HepG2 (cell line): Measurements from ENCODE around the gene ATP6V1F. TPM values are rescaled to one million over a fixed set of nuclear protein-coding genes. Genes with fewer than 3 reads are reported as not detected.

Experiments
- ATF7-NPFF ChIP-seq: sonication (generic); formaldehyde crosslinking; IDR thresholded peaks from 2 replicates; pipeline ENCODE4 v1.8.1; 2023; ENCODE audit warnings: mild to moderate bottlenecking, low read depth, missing genetic modification reagents, moderate library complexity
- CHD4 ChIP-seq: fragments of 200-600 bp; sonication (generic); IDR thresholded peaks from 2 replicates; pipeline ENCODE4 v1.7.0; 2017; ENCODE audit warnings: mild to moderate bottlenecking, low read length, borderline replicate concordance
- MAX ChIP-seq: IDR thresholded peaks from 2 replicates; pipeline ENCODE4 v1.6.1; 2012; ENCODE audit warnings: inconsistent platforms
- REPIN1 ChIP-seq: sonication (generic); formaldehyde crosslinking; IDR thresholded peaks from 2 replicates; pipeline ENCODE4 v1.8.0; 2022; ENCODE audit warnings: missing genetic modification reagents, low read depth, mild to moderate bottlenecking, borderline replicate concordance
- SALL2 ChIP-seq: sonication (generic); formaldehyde crosslinking; IDR thresholded peaks from 2 replicates; pipeline ENCODE4 v1.8.1; 2023; ENCODE audit warnings: mild to moderate bottlenecking, missing genetic modification reagents, inconsistent platforms
- SOX5 ChIP-seq: IDR thresholded peaks from 2 replicates; pipeline ENCODE4 v1.6.1; 2016; ENCODE audit warnings: borderline replicate concordance
- XRCC5 ChIP-seq: fragments of 200-400 bp; formaldehyde crosslinking; optimal IDR thresholded peaks from 2 replicates; pipeline ENCODE3; 2017; ENCODE audit warnings: mild to moderate bottlenecking, low read length
- ZBTB21 ChIP-seq: sonication (generic); formaldehyde crosslinking; IDR thresholded peaks from 2 replicates; pipeline ENCODE4 v1.4.0; 2020; ENCODE audit warnings: missing genetic modification reagents
- ZFP82 ChIP-seq: sonication (generic); formaldehyde crosslinking; IDR thresholded peaks from 2 replicates; pipeline ENCODE4 v1.5.1; 2020; ENCODE audit warnings: mild to moderate bottlenecking, missing genetic modification reagents, borderline replicate concordance
- ZKSCAN8 ChIP-seq: IDR thresholded peaks from 2 replicates; pipeline ENCODE4 v1.6.1; 2016; ENCODE audit warnings: borderline replicate concordance, missing genetic modification reagents, missing compliant biosample characterization
- ZNF350 ChIP-seq: sonication (generic); formaldehyde crosslinking; IDR thresholded peaks from 2 replicates; pipeline ENCODE4 v1.4.0; 2020; ENCODE audit warnings: mild to moderate bottlenecking, low read depth, missing genetic modification reagents, borderline replicate concordance
- ZNF407 ChIP-seq: sonication (generic); formaldehyde crosslinking; IDR thresholded peaks from one replicate; pipeline ENCODE4 v1.5.1; 2020; ENCODE audit warnings: mild to moderate bottlenecking, missing genetic modification reagents; ENCODE audit errors: not compliant biosample characterization
- ZNF512 ChIP-seq: sonication (generic); formaldehyde crosslinking; IDR thresholded peaks from 2 replicates; pipeline ENCODE4 v1.4.0; 2020; ENCODE audit warnings: mild to moderate bottlenecking, missing genetic modification reagents
- polyA plus RNA-seq, 8 experiments: library from polyadenylated mRNA; depleted of rRNA in 3 of 8; stranded (reverse) in 7 of 8; unstranded in 1 of 8; fragments of >200 nt; fragmentation: Illumina TruSeq in 4 of 8; extraction: Trizol in 4 of 8; gene quantifications; 2 replicates each; pipeline versions ENCODE4 v1.2.1 to v1.2.3, GENCODE V29; 2011 to 2016; ENCODE audit warnings: low read depth in 4 of 8, missing spikeins in 1 of 8, mixed read lengths in 1 of 8; ENCODE audit not compliant: insufficient read depth in 1 of 8
- total RNA-seq, 5 experiments: library from RNA; depleted of rRNA; stranded (reverse); fragments of >200 nt; fragmentation: Illumina TruSeq; extraction: Trizol; gene quantifications; 2 replicates each; pipeline ENCODE4 v1.2.3, GENCODE V29; 2016; ENCODE audit warnings: low read depth in 1 of 5

ATP6V1F gene
- total and polyA plus RNA-seq, 2 of the 13 experiments (the other 11 are each of a cell fraction or from before 2014, with no cell fraction given), result 87.2 to 132 TPM

DNA sequence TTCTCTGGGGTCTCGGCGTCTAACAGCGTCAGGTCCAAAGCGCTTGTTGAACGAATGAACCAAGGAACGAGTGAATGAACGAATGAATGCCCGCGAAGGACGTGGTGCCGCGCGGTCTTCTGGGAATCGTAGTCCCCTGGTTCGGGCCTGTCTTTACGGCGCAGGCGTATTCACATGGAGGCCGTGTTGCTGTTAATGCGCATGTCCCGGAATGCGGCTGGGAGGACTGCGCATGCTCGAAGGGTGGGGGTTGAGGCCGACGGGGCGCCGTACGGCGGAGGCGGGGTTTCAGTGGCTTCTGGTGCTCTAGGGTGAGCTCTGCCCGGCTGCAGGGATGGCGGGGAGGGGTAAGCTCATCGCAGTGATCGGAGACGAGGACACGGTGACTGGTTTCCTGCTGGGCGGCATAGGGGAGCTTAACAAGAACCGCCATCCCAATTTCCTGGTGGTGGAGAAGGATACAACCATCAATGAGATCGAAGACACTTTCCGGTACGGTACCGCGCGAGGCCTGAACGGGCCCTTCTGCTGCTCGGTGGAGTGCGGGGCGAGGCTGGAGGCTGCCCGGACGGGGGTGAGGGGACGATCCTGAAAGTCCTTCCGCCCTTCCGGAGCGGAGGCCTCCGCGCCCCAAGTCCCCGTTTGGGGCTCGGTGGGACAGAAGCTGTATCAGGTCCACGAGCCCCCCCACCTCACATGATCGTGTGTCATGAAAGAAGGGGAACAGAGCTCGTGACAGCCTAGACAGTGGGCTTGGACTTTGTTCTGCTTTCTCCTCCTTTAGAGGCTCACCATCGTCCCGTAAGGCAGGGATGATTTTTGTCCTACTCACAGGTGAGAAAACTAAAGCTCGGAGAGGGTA is at the start of gene ATP6V1F (continued):
- TF ChIP-seq ZNF407 (no peak), XRCC5 (no peak), ZBTB21 (CRISPR knock-in tag) (no peak), SALL2 (CRISPR knock-in tag) (no peak), MAX (peak; percentile 4), ZKSCAN8 (CRISPR knock-in tag) (no peak), REPIN1 (CRISPR knock-in tag) (no peak), ZFP82 (CRISPR knock-in tag) (no peak), CHD4 (no peak), ZNF512 (no peak), SOX5 (CRISPR knock-in tag) (no peak; the same call in 1 of the 2 replicates), ATF7-NPFF (CRISPR knock-in tag) (0 out of 2 replicates have a peak, but pooled peaks have one; percentile 43), ZNF350 (CRISPR knock-in tag) (no peak)
